ACC112 (cell line): Measurements from ENCODE around the gene HOXA7.

Source experiments
- H2AFZ ChIP-seq: fragments of 200-600 bp; sonication (generic); one replicate; pipeline ENCODE4 v1.6.0; 2017; ENCODE audit warnings: antibody characterized with exemption, low read length; ENCODE audit not compliant: unreplicated experiment
- H3K27ac ChIP-seq: fragments of 200-600 bp; sonication (generic); 2 replicates; pipeline ENCODE4 v1.5.1; 2014; ENCODE audit warnings: low read depth, mild to moderate bottlenecking, antibody characterized with exemption, low read length, moderate library complexity
- H3K27me3 ChIP-seq: fragments of 200-600 bp; sonication (generic); 2 replicates; pipeline ENCODE4 v1.6.1; 2014; ENCODE audit warnings: mild to moderate bottlenecking, antibody characterized with exemption, low read length, moderate library complexity, mixed read lengths; ENCODE audit not compliant: insufficient read depth
- H3K36me3 ChIP-seq: fragments of 200-600 bp; sonication (generic); 2 replicates; pipeline ENCODE4 v1.6.1; 2016; ENCODE audit warnings: mild to moderate bottlenecking, antibody characterized with exemption, low read length, moderate library complexity, mixed read lengths; ENCODE audit not compliant: insufficient read depth
- H3K4me1 ChIP-seq: fragments of 200-600 bp; sonication (generic); one replicate; pipeline ENCODE4 v1.6.1; 2016; ENCODE audit warnings: low read length, mixed read lengths; ENCODE audit not compliant: insufficient read depth, unreplicated experiment, control insufficient read depth
- H3K4me3 ChIP-seq: fragments of 200-600 bp; sonication (generic); 2 replicates; pipeline ENCODE4 v1.5.1; 2014; ENCODE audit warnings: mild to moderate bottlenecking, low read depth, low read length
- H3K79me2 ChIP-seq: fragments of 200-600 bp; sonication (generic); one replicate; pipeline ENCODE4 v1.6.0; 2016; ENCODE audit warnings: low read length; ENCODE audit not compliant: control insufficient read depth, unreplicated experiment, insufficient read depth

HOXA7 gene

GRCh38 chr7:27199849-27200760 is 43.6 kb upstream of the HOXA7 start, which contains the start of gene HOXA13:
Gene HOXA13, minus strand, starts transcription at chr7:27200091. Its CDS starts 14 bp downstream, at chr7:27200077.
- Histone ChIP-seq H3K4me3 (peak within 1 kb of the TSS; percentile 75), H3K79me2 (no peaks in the 10 kb centered on the region), H3K27ac (no peak within 1 kb of the TSS), H3K36me3 (no peaks in the 10 kb centered on the region), H3K27me3 (peaks cover 93% of the 10 kb centered on the region), H3K4me1 (peaks cover 5% of the 10 kb centered on the region), H2AFZ (peak within 1 kb of the TSS; percentile 39)

- peak overlapping the region; percentile 25; the same call in 1 of the 2 replicates for H3K4me3 ChIP-seq
- no peaks in the 10 kb centered on the region for H3K79me2 ChIP-seq
- H3K4me1 ChIP-seq: no peaks in the 10 kb centered on the region
- no peak overlapping the region for H2AFZ ChIP-seq
- no peaks in the 10 kb centered on the region for H3K36me3 ChIP-seq
- peaks cover 93% of the 10 kb centered on the region for H3K27me3 ChIP-seq
- no peak overlapping the region for H3K27ac ChIP-seq
Measured at GRCh38 chr7:27198871-27199801, 42.7 kb upstream of the HOXA7 start.

- H3K36me3 ChIP-seq: no peaks in the 10 kb centered on the region
- peak overlapping the region; percentile 25; the same call in 1 of the 2 replicates for H3K4me3 ChIP-seq
- H3K79me2 ChIP-seq: no peaks in the 10 kb centered on the region
- no peaks in the 10 kb centered on the region for H3K4me1 ChIP-seq
- H2AFZ ChIP-seq: no peak overlapping the region
- no peak overlapping the region for H3K27ac ChIP-seq
- peaks cover 93% of the 10 kb centered on the region for H3K27me3 ChIP-seq
Measured at GRCh38 chr7:27198138-27198841, 41.8 kb upstream of the HOXA7 start.

DNA sequence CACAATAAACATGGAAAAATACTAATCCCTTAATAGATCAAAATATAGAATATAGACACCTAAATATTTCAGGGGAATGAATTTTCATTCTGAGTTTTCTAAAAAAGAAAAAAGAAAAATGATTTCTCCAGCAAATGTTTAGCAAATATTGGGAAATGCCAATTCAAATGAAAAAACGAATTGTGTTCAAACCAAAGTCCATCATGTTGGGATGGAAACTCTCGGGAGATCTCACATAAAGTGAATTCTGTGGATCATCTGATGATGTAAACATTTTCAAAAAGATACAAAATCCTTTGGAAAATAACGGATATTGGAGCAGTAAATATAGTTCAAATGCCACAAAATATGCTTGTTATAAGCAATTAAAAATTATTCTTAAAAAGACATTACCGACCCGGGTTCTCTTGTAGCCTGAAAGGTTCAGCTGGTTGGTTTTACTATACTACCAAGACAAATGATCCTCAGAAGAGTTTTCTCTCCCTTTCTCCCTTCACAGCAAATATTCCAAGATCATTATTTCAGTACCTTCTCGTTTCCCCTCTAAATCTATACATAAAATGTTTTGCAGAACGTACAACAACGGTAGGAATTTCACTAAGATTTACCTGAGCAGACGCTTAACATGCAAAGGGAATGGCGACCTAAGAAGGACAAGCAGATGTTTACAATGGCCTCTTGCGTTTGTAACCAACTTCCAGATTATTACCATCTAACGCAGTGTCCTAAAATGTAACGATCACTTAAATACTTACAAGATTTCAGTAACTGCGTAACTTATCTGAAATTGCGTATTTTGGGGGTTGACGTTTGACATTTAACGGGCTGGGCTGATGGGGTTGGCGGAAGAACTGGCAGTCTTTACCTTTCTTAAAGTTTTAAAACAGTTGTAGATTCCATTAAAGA is 40.9 kb upstream of the HOXA7 start:
- Histone ChIP-seq H3K79me2 (no peaks in the 10 kb centered on the region), H3K4me1 (no peaks in the 10 kb centered on the region), H3K27ac (no peak overlapping the region), H3K36me3 (no peaks in the 10 kb centered on the region), H3K4me3 (no peak overlapping the region), H3K27me3 (peaks cover 94% of the 10 kb centered on the region), H2AFZ (no peak overlapping the region)

- Histone ChIP-seq H2AFZ (no peak overlapping the region), H3K79me2 (no peaks in the 10 kb centered on the region), H3K27me3 (peaks cover 94% of the 10 kb centered on the region), H3K4me3 (no peak overlapping the region), H3K4me1 (no peaks in the 10 kb centered on the region), H3K27ac (no peak overlapping the region), H3K36me3 (no peaks in the 10 kb centered on the region)
Measured at GRCh38 chr7:27196287-27196767, 39.9 kb upstream of the HOXA7 start.

DNA sequence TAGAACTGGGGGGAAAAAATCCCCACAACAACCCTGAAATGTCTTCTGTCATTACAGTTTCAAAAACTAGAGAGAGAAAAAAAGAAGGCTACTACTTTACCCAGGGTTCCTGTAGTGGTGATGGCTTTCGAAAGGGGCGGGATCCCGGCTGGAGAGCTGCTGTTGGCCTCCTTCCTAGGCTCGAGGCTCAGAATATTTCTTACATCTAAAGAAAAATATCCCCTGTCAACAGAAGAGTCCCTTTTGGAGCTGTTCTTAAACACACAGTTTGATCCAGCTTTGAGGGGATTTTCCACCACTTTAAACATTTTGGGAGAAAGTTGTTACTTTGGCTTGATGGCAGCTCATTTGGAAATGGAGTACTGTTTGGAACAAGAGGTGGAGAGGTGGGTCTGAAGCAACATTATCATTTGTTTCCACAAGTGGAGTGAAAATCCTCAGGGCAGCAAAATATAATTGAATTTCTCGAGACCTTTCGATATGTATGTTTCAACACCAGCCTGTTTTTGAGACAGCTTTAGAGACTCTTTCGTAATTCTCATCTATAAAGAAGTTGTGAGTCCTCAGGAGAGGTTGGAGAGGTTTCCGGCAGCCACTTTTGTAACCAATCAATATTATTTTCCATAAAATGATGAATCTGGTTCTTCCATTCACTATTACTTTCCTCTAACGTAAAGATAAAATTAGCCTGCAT is 38.4 kb upstream of the HOXA7 start:
- Histone ChIP-seq H3K4me1 (no peaks in the 10 kb centered on the region), H2AFZ (no peak overlapping the region), H3K27ac (no peak overlapping the region), H3K27me3 (peaks cover 95% of the 10 kb centered on the region), H3K36me3 (no peaks in the 10 kb centered on the region), H3K79me2 (no peaks in the 10 kb centered on the region), H3K4me3 (no peak overlapping the region)

DNA sequence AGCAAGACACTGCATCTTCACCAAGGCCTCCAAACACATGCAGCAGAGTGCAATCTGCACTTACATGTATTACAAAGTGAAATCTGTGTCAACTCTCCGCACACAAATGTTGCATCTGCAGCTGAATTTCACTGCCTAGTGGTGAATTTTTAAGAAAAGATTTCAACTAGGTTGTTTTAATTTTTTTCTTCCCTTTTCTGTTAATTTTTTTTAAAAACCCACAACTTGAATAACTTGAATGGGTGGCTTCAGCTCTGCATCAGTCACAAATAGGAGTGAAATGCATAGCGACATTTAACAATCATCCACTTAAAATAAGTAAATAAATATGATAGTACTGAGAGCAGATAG is 37.5 kb upstream of the HOXA7 start:
- H3K27ac ChIP-seq: no peak overlapping the region
- H2AFZ ChIP-seq: no peak overlapping the region
- H3K27me3 ChIP-seq: peaks cover 98% of the 10 kb centered on the region
- H3K79me2 ChIP-seq: no peaks in the 10 kb centered on the region
- no peaks in the 10 kb centered on the region for H3K36me3 ChIP-seq
- H3K4me1 ChIP-seq: no peaks in the 10 kb centered on the region
- no peak overlapping the region for H3K4me3 ChIP-seq

- Histone ChIP-seq H3K4me1 (no peaks in the 10 kb centered on the region), H3K27me3 (peaks cover 98% of the 10 kb centered on the region), H3K79me2 (no peaks in the 10 kb centered on the region), H3K36me3 (no peaks in the 10 kb centered on the region), H3K4me3 (peak overlapping the region; percentile 69), H2AFZ (peak overlapping the region; percentile 32), H3K27ac (no peak overlapping the region)
Measured at GRCh38 chr7:27193335-27194001, 37.0 kb upstream of the HOXA7 start.
